Stimulated activated CD8-positive, alpha-beta memory T cell treated with anti-CD3 and anti-CD28 coated beads, Interleukin-15, amount 100 ng/mL, for 1 hour (primary cell): ENCODE results near the gene ALG9.

Source experiments
- DNase-seq: peaks from one replicate; pipeline ENCODE4 v3.0.0-alpha.2; 2020; ENCODE audit warnings: low read depth

ALG9 gene

DNA sequence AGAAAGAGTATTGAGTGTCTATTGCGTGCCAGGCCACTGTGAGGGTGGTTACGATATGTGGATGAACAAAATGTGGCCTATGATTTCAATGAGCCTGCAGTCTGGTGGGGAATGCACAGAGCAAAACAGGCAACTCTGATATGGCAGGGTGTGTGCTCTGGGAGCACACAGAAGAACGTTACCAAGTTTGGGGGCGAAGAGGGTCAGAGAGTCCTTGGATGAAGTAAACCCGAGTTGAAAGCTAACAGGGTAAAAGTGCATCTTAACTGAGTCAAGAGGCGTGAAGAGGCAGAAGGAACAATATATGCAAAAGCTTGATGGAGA is 8.2 kb upstream of the ALG9 start:
- no peak for DNase-seq

DNA sequence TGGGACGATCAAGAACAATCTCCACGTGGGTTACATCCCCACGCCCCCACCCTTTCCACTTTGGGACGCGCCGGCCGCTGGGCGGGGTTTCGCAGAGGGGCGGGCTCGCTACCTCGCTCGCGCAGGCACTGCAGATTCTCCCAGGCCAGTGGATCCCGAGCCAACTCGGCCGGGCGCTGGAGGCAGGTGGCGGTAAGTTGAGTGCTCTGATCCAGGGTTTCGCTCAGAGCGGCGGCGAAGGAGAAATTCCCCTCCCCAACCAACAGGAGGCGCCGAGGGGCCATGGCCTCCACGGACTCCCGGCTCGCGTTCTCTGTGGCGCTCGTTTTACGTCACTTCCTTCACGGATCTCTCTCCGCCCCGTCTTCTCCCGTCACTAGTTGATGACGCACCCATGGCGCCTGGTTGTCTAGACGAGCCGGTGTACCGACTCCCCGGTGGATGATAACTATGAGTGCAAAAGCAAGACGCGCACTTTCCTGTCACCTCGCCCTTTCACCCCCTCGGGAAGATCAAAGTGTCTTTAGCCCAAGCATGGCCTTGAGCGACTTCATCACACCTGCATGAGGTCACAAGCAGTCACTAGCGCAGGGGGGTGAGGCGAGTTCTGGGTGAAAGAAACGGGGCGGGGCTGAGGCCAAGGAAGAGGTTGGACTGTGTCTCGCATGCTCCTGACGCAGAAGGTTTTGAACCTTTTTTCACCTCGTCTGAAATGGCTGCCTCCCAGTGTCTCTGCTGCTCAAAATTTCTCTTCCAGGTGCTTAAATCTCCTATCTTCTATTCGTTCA is 7.7 kb upstream of the ALG9 start, which contains the start of the genes CFAP68 and FDXACB1:
TSS of gene CFAP68 (plus strand) at position 693 of the 788 bp plus-strand sequence. CDS start at position 713, 20 bp downstream.
TSS of gene FDXACB1 (minus strand) at position 317 of the 788 bp plus-strand sequence. CDS start at position 284, 33 bp downstream.
- peak; percentile 91 for DNase-seq

DNA sequence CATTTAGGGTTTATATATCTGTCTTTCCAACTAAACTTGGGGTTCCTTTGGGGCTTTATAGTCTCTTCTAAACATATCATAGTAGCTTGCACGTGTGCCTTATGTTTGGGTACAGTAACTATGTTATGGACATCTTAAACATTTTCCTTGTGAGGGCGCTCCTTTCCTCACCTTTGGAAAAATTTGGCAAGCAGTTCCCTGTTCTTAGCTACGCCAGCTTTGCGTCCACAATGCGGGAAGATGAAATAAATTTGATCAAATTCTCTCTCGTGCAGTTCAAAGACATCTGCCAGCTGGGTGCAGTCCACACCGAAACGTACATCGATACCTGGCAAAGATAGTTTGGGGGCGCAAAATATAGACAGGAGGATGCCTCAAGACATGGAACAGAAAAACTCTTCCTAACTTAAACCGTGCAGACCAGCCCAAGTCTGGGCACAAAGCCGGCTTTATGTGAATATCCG is 7.0 kb upstream of the ALG9 start:
- no peak for DNase-seq

DNA sequence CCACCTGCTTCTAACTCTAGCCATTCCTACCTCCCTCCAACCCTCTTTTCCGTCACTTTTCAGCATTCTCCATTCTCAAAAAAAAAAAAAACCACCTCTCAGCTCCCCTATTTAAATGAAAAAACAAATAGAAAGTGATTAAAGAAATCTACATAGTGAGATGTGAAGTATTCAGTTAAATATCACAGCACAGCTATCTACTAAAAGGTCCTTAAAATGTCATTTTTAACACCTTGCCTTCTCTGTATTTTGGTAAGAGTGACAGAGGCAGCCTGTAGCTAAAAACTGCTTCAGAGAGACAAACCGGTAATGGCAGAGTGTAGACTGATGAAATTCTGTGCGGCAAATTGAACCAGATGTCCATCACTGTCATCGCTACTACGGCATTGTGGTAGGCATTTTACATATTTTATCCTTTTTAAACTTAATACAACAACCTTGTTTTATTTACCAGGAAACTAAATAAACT is 346 bp upstream of the ALG9 start:
- no peak for DNase-seq

DNA sequence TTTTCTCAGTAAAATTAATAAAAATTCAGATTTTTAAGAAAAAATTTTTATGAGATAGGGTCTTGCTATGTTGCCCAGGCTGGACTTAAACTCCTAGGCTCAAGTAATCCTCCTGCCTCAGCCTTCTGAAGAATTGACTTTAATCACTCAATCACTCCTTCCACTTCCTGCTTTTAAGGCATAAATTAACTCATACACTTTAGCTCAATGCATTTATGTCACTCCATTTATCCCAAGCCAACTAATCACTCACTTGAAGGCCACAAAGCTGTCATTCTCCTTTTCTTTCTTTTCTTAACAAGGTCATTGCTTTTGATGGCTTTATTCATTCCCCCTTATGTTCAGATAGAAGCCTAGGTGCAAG is 877 bp downstream of the ALG9 start:
- DNase-seq = no peak

DNA sequence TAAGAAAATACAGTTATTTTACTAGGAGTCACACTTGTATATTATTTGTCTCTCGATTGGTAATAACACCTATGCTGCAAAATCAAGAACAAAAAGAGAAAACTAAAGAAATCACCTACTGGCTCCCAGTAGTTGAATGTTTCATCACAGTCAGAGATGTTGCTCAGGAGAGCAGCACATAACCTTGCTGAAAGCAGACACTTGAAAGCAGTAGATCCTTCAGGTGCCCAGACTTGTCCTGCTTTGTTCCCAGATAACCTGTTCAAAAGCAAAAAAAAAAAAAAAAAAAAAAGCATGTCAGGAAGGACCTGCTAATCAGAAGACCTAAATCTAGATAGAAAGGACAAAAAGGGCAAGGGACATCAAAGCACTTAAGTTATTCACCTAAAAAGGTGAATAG is 1.3 kb downstream of the ALG9 start:
- DNase-seq = no peak

DNA sequence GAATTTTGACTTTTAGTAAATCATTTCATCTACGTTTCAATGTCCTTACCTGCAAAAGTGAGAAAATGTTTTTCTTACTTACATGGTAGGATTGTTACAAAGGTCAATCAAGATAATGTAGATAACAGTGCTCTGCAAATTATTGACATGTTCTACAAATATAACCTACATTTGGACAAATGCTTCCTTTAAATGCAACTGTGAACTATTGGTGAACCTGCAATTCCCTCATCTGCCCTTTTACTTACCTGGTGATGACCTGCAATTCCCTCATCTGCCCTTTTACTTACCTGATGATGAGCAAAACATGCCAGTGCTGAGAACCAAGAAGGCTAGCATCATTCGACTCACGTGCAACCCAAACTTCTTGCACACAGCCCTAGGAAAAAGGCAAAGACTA is 11.1 kb downstream of the ALG9 start:
- DNase-seq = no peak

DNA sequence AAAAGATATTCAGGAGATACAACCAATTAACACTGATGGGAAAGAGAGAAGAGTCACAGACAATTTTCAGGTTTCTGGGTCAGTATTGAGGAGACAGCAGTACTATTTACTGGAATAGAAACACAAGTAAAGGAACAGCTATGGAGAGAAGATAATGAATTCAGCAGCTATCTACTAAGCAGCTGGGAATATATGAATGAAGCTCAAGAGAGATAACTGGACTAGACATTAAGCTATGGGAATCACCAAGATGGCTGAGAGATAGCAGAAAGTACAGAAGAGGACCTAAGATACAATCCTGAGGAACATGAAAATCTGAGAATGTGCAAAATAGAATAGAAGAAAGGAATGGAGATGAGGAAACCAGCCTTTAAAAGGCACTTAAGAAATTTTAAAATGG is 15.9 kb downstream of the ALG9 start:
- no peak for DNase-seq

DNA sequence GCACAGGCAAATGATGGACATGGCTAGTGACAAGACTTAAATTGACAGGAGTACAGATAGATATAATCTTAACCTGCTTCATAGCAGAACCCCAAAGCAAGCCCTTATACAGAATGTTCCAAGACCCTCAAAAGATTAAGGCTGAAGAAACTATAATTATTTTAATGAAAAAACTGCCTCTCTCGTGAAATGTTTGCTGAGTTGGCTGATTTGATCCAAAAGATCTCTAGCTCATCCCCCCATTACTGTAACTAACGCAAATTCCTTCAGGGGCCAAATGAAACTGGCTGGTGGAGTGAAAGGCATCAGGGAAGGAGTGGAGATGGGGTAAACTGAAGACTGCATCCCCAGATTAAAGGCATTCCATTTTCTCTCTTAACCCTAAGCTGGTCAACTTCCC is 19.3 kb downstream of the ALG9 start:
- DNase-seq = no peak

DNA sequence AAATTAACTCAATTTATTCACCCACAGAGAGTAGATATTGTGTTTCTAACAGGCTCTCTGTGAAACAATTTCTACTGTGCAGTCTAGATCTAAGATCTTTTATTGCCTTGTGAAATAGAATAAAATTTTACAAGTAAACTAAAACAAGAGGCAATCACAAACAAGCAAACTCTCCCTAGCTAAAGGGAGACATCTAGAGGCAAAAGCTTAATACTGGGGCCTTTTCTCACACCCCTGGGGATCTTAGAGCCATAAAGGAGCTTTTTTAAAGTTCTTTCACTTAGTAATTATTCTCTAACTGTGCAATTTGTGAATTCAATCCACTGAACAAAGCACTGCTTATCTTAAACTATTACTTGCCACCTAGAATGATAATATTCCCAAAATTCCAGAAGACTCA is 19.7 kb downstream of the ALG9 start:
- DNase-seq = no peak

DNA sequence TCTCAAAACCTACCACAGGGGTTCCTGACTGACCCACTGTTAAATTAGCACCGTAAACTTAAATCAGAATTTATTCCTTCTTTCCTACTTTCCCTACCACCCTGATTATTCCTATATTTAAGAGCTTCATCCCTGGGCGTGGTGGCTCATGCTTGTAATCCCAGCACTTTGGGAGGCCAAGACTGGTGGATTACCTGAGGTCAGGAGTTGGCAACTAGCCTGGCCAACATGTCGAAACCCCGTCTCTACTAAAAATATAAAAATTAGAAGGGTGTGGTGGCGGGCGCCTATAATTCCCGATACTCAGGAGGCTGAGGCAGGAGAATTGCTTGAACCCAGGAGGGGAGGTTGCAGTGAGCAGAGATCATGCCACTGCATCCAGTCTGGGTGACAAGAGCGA is 20.3 kb downstream of the ALG9 start:
- DNase-seq = no peak

DNA sequence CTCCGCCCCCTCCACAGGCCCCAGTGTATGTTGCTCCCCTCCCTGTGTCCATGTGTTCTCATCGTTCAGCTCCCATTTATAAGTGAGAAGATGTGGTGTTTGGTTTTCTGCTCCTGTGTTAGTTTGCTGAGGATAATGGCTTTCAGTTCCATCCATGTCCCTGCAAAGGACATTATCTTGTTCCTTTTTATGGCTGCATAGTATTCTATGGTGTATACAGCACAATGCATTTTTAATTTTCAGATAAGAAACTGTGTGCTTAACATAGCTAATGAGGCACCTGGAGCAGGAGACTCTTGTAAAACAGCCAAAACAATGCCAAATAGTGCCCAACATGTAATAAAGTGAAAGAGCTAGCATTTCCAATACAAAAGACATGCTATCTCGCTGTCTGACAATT is 21.8 kb downstream of the ALG9 start:
- DNase-seq = no peak

DNA sequence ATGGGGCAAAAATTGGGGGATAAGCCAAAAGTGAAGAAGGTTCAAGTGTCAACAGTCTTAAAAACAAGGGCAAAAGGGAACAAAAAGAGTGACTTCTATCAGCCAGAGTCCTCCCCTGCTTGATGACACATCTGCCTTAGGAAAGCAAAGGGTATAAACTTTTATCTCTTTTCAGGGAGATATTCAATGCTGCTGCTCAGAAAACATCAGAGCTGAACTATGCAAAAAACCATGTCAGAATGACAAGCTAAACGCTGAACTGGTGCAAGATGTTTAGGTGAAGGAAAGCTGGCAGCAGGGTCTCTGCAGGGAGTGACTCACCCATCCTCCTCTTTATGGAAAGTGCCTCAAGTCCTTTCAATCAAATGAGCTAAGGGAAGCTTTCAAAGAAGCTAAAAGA is 24.7 kb downstream of the ALG9 start:
- DNase-seq = no peak

DNA sequence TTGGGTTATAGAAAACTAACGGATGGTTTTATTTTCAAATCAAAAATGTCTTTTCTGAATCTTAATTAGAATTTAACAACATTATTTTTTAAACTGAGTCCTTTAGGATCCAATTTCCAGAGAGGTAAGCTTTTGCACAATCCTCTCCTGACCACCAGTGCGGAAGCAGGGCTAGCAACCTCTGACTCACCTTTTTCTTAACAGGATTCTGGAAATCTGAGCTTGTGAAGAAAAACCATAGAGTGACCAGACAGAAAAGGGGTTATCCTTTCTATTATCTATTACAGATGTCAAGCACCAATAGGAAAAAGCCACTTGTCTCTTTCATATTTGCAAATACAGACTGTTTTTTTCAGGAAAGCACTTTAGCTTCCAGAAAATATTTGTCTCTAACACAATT is 25.3 kb downstream of the ALG9 start:
- DNase-seq = no peak

DNA sequence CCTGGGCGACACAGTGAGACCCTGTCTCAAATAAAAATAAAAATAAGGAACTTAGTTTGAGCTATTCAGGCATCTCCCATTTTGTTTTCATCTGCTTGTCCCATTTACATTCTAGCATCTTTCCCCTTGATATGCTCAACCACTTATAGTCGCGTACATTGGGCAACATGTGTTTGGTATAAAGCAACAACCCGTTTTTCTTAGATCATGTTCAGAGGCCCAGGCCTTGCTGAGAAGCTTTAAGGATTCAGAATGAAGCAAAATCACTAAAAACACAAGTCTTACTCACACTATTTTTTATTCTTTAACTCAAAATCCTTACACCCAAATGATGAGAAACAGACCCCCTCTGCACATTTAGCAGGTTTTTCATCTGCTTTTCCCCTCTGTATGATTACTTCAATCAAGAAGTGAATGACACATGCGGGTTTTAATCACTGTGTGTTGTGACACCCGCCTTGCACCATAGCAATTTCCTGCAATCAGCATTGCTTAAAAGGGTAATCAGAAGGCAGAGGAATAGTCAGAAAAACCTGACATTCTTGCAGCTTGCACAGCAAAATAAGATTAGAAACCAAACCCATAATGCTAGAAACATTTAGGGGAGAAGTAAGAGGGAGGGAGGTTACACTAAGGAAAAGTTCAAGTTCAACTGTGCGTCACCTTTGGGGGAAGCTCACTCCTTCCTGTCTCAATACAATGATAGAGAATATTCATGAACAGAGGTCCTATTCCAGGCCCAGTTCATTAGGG is 25.9 kb downstream of the ALG9 start:
- no peak for DNase-seq

DNA sequence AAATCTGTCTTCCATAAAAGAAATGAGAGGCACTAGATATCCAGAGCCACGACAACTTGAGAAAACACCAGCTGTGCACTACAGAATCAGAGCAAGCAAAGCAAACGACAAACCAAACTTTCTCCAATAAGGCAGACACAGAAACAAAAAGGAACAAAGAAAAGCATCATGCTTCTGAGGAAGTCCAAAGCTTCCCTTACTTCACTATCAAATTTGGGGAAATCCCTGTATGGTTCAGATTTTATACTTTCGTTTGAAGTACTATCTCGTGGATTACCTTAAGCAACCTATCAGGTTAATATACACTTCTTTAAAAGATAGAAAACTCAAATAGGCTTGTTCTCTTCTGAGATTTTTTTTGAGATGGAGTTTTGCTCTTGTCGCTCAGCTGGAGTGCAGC is 27.7 kb downstream of the ALG9 start:
- no peak for DNase-seq

DNA sequence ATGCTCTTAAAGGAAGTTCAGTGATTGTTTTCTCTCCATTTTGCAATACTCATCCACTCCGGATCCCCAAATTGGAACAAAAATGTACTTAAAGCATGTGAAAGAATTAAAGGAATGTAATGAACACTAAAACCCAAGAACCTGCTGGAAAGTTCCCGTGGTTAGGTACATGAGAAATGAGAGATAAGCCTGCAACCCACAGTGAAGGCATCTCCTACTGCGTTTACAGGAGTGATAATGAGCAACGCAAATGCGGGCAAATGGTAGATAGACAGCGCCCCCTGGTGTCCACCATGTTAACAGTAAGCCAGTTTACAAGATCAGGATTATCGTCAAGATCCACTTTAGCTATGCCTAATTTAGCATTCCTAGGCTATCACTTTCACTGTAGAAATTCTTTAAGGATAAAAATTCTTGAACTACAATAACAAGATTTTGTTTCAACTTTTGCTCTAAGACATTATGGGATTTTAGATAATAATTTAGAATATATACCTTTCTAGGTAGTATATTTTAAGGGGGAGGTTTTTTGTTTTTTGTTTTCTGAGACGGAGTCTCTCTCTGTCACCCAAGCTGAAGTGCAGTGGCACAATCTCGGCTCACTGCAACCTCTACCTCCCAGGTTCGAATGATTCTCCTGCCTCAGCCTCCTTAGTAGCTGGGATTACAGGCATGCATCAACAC is 29.9 kb downstream of the ALG9 start:
- peak; percentile 88 for DNase-seq

DNA sequence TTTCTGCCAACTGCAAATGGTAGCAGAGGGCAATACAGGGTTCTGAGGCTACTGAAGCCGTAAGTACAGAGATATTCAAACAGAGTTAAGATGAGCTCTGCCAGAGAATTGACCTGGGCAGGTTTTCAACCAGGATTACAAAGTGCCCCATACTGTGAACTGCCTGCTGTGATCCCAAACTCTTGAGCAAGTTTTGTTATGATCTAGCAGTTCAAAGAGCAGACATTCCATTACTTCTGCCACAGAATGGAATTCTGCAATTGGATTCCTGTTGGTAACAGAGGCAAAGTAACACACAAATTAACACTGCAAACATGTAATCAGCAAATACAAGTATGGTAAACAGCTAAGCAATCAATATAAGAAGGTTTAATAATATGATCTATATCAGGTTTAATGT is 31.2 kb downstream of the ALG9 start:
- no peak for DNase-seq

DNA sequence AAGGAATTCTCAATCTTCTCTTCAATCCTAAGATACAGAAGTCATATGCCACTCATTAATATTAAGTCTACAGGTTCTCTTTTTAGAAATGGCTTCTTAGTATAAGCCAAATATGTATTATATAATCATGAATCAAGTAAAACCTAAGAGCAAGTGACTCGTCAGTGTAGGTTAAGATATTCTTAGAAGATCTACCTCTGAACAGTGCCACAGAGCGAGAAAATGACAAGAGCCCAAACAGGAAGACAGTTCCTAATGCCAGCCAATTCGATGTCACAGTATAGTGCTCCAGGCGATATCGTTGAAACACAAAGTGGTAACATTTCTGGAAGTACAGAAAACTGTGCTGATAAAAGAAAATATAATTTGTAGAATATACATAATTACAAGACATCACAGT is 33.3 kb downstream of the ALG9 start:
- DNase-seq = no peak

DNA sequence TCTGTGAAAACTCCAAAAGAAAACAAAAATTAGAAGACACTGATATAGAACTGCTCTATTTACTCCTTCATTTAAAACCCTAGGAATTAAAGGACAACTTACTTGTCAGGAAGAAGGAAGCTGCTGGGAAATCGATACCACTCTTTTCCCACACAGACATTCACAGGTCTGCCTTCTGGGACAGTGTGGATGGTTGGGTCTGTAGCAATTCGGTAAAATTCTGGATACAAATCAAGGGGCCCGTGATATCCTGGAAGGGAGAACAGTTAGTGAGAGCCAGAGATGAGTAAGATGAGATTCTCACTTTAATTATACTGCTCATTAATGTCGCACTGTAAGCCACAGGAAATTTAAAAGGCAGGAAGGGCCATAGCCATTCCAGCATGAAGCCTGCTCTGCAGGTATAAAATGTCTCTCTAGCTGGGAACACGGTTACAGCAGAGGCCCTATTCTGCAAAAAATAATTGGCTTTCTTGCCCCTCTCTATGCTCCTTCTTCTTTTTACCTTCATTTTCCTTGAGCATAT is 34.0 kb downstream of the ALG9 start:
- no peak for DNase-seq

DNA sequence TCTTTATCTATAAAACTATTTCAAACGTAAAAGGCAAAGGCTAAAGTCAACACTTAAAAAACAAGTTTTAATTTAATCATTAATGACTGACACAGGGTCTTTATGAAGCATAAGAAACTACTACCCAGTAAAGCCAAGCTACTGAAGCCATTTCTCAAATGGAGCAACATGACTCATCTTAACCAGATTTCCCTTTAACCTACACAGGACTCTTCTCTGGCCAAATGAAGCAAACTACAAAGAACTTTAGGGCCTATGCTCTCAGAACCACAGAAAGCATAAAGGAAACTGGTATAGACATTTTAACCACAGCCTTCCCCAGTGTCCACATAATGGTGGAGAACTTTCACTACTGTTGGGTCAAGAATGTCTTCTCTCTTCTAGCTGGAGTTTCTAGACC is 34.7 kb downstream of the ALG9 start:
- DNase-seq = no peak

DNA sequence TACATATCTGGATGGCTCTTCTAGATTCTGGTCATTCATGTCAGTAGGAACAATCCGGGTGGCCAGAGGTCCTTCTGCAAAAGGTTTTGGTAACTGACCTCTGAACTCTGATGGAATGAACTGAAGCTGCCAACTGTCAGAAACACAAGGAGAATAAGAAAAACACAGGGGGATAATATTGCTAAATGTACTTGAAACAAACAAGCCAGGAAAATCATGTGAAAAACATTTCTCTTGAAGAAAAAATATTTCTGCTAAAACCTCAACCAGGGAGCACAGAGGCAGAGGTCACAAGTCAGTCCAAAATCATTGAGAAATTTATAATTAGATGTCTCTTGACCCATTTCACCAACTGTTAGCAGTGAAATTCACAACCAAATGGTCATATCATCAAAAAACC is 35.2 kb downstream of the ALG9 start:
- no peak for DNase-seq

DNA sequence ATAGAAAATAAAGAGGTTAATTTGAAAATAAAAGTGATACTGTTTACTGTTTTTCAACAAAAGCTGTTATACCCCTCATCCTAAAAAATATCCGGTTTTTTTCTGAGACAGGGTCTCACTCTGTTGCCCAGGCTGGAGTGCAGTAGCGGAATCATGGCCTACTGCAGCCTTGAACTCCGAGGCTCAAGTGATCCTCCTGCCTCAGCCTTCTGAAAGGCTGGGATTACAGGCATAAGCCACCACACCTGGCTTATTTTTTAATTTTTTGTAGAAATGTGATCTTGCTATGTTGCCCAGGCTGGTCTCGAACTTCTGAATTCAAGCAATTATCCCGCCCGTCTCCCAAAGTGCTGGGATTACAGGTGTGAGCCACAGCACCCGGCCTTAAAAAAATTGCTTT is 35.7 kb downstream of the ALG9 start:
- DNase-seq = no peak
